ENCODE measurements around the gene KCTD11.

The KCTD11 gene

DNA sequence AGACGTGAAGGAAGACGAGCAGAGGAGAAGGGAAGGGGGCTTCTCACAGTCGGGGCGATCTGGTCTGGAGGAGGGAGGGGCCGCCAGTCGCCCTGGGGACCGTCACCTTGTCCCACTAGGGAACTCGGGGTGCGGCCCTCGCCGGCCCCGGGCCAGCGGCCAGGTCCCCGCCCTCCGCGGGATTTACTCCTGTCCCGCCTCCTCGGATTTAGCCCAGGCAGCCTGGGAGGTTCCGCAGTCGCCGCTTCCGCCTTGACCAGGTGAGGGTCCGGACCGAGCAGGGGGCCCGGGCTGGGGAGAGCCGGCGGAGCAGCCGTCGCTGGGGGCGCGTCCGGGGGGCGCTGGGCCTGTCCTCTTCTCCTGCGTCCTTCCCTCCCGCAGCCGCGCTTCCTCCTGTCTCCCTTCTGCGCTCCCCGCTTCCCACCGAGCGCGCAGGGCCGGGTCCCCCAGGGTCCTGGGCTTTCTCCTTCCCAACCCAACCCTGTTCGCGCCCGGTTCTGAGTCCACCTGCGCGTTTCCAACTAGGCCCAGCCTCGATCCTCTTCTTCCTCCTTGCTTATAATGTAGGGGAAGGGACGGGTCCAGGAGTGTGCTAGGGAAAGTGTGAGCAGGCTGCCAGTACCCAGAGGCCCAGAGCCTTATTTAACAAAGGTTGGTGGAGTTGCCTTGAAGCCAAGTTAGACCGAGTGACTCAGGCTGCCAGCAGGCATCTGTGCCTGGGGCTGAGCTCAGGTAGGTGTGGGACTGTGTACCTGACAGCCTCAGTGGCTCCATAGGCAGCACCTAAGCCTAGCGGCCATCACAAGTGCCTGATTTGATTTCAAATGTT, 29.1 kb downstream of the KCTD11 start, which contains the start of gene TNK1:
Gene TNK1 (plus strand): TSS at position 235 of the 829 bp plus-strand sequence. CDS start 1,838 bp downstream, outside the sequence.
- no peak for DNase-seq (ENCODE audit: low read depth)
- TF ChIP-seq, protein P1, sequence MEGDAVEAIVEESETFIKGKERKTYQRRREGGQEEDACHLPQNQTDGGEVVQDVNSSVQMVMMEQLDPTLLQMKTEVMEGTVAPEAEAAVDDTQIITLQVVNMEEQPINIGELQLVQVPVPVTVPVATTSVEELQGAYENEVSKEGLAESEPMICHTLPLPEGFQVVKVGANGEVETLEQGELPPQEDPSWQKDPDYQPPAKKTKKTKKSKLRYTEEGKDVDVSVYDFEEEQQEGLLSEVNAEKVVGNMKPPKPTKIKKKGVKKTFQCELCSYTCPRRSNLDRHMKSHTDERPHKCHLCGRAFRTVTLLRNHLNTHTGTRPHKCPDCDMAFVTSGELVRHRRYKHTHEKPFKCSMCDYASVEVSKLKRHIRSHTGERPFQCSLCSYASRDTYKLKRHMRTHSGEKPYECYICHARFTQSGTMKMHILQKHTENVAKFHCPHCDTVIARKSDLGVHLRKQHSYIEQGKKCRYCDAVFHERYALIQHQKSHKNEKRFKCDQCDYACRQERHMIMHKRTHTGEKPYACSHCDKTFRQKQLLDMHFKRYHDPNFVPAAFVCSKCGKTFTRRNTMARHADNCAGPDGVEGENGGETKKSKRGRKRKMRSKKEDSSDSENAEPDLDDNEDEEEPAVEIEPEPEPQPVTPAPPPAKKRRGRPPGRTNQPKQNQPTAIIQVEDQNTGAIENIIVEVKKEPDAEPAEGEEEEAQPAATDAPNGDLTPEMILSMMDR (conservative IDR thresholded peaks at IDR 0.05; ENCODE audit: low read length): no peak
- peak within 1 kb of the TSS; percentile 44 for H3K4me3 ChIP-seq (ENCODE audit: low read length)

DNA sequence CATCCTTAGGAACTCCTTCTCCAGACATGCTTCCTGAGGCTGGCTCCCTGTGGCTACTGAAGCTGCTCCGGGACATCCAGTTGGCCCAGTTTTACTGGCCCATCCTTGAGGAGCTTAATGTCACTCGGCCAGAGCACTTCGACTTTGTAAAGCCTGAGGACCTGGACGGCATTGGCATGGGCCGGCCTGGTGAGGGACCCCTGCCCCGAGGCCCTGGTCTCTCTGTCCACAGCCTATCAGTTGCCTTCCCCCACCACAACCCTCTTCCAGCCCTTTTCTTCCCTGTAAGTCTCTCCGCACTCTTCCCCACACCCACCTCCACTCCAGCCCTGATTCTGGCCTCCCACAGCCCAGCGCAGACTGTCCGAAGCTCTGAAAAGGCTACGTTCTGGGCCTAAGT, 30.9 kb downstream of the KCTD11 start:
- TF ChIP-seq, protein P1 (conservative IDR thresholded peaks at IDR 0.05; ENCODE audit: low read length): no peak
- no peak overlapping the region for H3K4me3 ChIP-seq (ENCODE audit: low read length)
- no peak for DNase-seq (ENCODE audit: low read depth)

DNA sequence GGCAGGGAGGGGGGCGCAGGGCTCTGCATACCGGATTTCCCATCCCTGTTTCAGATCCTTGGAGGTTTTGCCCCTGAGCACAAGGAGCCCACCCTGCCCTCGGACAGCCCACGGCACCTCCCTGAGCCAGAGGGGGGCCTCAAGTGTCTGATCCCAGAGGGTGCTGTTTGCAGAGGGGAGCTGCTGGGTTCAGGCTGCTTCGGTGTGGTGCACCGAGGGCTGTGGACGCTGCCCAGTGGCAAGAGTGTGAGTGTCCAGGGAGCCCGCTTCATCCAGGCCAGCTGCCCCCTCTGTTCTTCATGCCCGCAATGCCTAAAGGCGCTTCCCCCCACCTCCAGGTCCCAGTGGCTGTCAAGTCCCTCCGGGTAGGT, 31.4 kb downstream of the KCTD11 start:
- H3K4me3 ChIP-seq (ENCODE audit: low read length): no peak overlapping the region
- TF ChIP-seq, protein P1 (conservative IDR thresholded peaks at IDR 0.05; ENCODE audit: low read length): no peak
- DNase-seq (ENCODE audit: low read depth): no peak

DNA sequence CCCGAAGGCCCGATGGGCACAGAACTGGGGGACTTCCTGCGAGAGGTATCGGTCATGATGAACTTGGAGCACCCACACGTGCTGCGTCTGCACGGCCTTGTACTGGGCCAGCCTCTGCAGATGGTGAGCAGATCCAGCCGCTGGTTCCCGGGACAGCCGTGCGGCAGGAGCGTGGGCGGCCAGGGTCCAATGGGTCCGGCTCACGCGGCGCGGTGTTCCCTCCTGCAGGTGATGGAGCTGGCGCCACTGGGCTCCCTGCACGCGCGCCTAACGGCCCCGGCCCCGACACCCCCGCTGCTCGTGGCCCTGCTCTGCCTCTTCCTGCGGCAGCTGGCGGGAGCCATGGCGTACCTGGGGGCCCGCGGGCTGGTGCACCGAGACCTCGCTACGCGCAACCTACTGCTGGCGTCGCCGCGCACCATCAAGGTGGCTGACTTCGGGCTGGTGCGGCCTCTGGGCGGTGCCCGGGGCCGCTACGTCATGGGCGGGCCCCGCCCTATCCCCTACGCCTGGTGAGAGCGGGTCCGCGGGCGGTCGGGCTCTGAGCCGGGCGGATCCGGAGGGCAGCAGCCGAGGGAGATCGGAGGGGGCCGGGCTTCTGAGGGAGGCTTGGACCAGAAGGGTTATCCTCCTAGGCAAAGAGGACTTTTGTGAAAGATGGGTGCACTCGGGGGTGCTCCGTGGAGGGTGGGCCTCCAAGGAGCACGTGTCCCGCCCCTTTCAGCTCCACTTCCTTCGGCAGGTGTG, 32.0 kb downstream of the KCTD11 start:
- TF ChIP-seq, protein P1 (conservative IDR thresholded peaks at IDR 0.05; ENCODE audit: low read length): no peak
- DNase-seq (ENCODE audit: low read depth): no peak
- H3K4me3 ChIP-seq (ENCODE audit: low read length): peak overlapping the region; percentile 27

DNA sequence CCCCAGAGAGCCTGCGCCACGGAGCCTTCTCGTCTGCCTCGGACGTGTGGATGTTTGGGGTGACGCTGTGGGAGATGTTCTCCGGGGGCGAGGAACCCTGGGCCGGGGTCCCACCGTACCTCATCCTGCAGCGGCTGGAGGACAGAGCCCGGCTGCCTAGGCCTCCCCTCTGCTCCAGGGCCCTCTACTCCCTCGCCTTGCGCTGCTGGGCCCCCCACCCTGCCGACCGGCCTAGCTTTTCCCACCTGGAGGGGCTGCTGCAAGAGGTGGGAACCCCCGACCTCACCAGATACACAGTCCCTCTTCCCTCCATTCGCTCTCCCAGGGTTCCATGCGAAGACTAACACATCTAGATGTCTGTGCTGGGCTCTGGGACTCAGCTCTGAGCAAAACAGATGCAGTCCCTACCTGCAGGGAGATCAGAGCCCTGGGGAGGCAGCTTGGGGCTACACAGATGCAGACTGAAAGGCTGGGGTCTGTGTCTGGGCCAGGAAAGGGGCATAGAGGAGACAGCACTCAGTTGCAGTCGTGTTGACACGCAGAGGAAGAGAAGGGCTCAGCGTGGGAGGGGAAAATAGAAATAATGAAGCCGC, 32.6 kb downstream of the KCTD11 start:
- H3K4me3 ChIP-seq (ENCODE audit: low read length): no peak overlapping the region
- TF ChIP-seq, protein P1 (conservative IDR thresholded peaks at IDR 0.05; ENCODE audit: low read length): no peak
- no peak for DNase-seq (ENCODE audit: low read depth)

DNA sequence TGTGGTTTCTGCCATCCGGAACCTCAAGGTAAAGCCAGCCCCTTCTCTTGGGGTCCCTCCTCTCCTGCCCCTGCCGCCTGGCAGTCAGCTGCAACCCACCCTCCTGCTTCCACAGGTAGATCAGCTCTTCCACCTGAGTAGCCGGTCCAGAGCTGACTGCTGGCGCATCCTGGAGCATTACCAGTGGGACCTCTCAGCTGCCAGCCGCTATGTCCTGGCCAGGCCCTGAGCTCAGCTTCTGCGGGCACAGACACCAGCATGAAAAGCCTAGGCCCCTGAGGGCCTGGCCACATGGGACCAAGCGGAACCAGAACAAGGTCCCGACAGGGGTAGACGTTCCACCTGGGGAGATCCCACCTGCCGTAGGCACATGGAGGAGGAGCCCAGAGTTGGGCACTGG, 36.9 kb downstream of the KCTD11 start:
- no peak overlapping the region for H3K4me3 ChIP-seq (ENCODE audit: low read length)
- TF ChIP-seq, protein P1 (conservative IDR thresholded peaks at IDR 0.05; ENCODE audit: low read length): no peak
- no peak for DNase-seq (ENCODE audit: low read depth)
